Muscle layer of colon (tissue), 2 donors: ENCODE data around the gene MCU.
"Not testable (repeated sequence)": the region's sequence is repeated elsewhere in the genome, so short reads cannot be mapped to it uniquely, and the experiment has no call there.

ENCODE experiments used
- H3K27ac ChIP-seq: one replicate; pipeline ENCODE4 v1.7.0; 2013; ENCODE audit warnings: low read depth, mild to moderate bottlenecking, low read length, moderate library complexity
- H3K27me3 ChIP-seq, 2 donors: one replicate each; pipeline ENCODE4 v1.7.0; 2013; ENCODE audit warnings: low read length in 2 of 2, mild to moderate bottlenecking in 2 of 2; ENCODE audit not compliant: insufficient read depth in 2 of 2, control insufficient read depth in 1 of 2
- H3K36me3 ChIP-seq: one replicate; pipeline ENCODE4 v1.7.0; 2013; ENCODE audit warnings: mild to moderate bottlenecking, low read length; ENCODE audit not compliant: insufficient read depth
- H3K4me1 ChIP-seq: one replicate; pipeline ENCODE4 v1.7.0; 2013; ENCODE audit warnings: mild to moderate bottlenecking, low read length; ENCODE audit not compliant: insufficient read depth
- H3K4me3 ChIP-seq, 2 donors: one replicate each; pipeline ENCODE4 v1.7.0; 2013; ENCODE audit warnings: low read length in 2 of 2, low read depth in 1 of 2, mild to moderate bottlenecking in 1 of 2, moderate library complexity in 1 of 2
- H3K9ac ChIP-seq: one replicate; pipeline ENCODE4 v1.7.0; 2013; ENCODE audit warnings: low read length
- H3K9me3 ChIP-seq: one replicate; pipeline ENCODE4 v1.7.0; 2013; ENCODE audit warnings: mild to moderate bottlenecking, low read length
- donor health status: abdominal sarcoma.
- donor health status: Adenocarcinoma of cecum.

MCU gene

GRCh38 chr10:72765051-72765745 lies 73.3 kb downstream of the MCU start:
- H3K27ac ChIP-seq = no peak overlapping the region
- no peaks in the 10 kb centered on the region for H3K27me3 ChIP-seq

GRCh38 chr10:72771195-72771594 lies 79.3 kb downstream of the MCU start:
- H3K27me3 ChIP-seq, H3K9me3 ChIP-seq, H3K4me3 ChIP-seq, H3K36me3 ChIP-seq, H3K9ac ChIP-seq, H3K27ac ChIP-seq, H3K4me1 ChIP-seq: not testable (repeated sequence)

More at GRCh38 chr10:72765051-72765745, 73.3 kb downstream of the MCU start:
- H3K4me3 ChIP-seq = no peak overlapping the region
- no peak overlapping the region for H3K9ac ChIP-seq
- no peaks in the 10 kb centered on the region for H3K36me3 ChIP-seq
- no peaks in the 10 kb centered on the region for H3K4me1 ChIP-seq
- no peaks in the 10 kb centered on the region for H3K9me3 ChIP-seq

GRCh38 chr10:72772031-72772430 lies 80.1 kb downstream of the MCU start:
- Histone ChIP-seq H3K4me3 (no peak overlapping the region), H3K27me3 (no peaks in the 10 kb centered on the region), H3K9me3 (no peaks in the 10 kb centered on the region), H3K9ac (no peak overlapping the region), H3K4me1 (no peaks in the 10 kb centered on the region), H3K36me3 (no peaks in the 10 kb centered on the region), H3K27ac (no peak overlapping the region)

GRCh38 chr10:72779874-72780273 lies 87.9 kb downstream of the MCU start:
- H3K27ac ChIP-seq = no peak overlapping the region
- peaks cover 7% of the 10 kb centered on the region for H3K4me1 ChIP-seq
- H3K9ac ChIP-seq = no peak overlapping the region
- H3K9me3 ChIP-seq = no peaks in the 10 kb centered on the region
- no peaks in the 10 kb centered on the region for H3K27me3 ChIP-seq
- H3K4me3 ChIP-seq = no peak overlapping the region
- no peaks in the 10 kb centered on the region for H3K36me3 ChIP-seq

GRCh38 chr10:72782649-72783330 lies 90.8 kb downstream of the MCU start:
- Histone ChIP-seq H3K27ac (no peak overlapping the region), H3K9me3 (no peaks in the 10 kb centered on the region), H3K4me3 (no peak overlapping the region), H3K9ac (no peak overlapping the region), H3K4me1 (peaks cover 14% of the 10 kb centered on the region), H3K36me3 (no peaks in the 10 kb centered on the region), H3K27me3 (no peaks in the 10 kb centered on the region)

GRCh38 chr10:72783410-72783833 lies 91.5 kb downstream of the MCU start:
- Histone ChIP-seq H3K9me3 (no peaks in the 10 kb centered on the region), H3K4me3 (no peak overlapping the region), H3K4me1 (peaks cover 14% of the 10 kb centered on the region), H3K27ac (no peak overlapping the region), H3K36me3 (no peaks in the 10 kb centered on the region), H3K9ac (no peak overlapping the region), H3K27me3 (no peaks in the 10 kb centered on the region)

- H3K36me3 ChIP-seq = no peaks in the 10 kb centered on the region
- H3K4me3 ChIP-seq = no peak overlapping the region
- no peaks in the 10 kb centered on the region for H3K9me3 ChIP-seq
- H3K27me3 ChIP-seq = no peaks in the 10 kb centered on the region
- no peak overlapping the region for H3K27ac ChIP-seq
- H3K4me1 ChIP-seq = peaks cover 14% of the 10 kb centered on the region
- H3K9ac ChIP-seq = no peak overlapping the region
Measured at GRCh38 chr10:72784551-72785351, 92.8 kb downstream of the MCU start.

- H3K4me1 ChIP-seq = peaks cover 14% of the 10 kb centered on the region
- no peak overlapping the region for H3K4me3 ChIP-seq
- no peaks in the 10 kb centered on the region for H3K27me3 ChIP-seq
- no peak overlapping the region for H3K9ac ChIP-seq
- no peaks in the 10 kb centered on the region for H3K36me3 ChIP-seq
- no peaks in the 10 kb centered on the region for H3K9me3 ChIP-seq
- H3K27ac ChIP-seq = no peak overlapping the region
Measured at GRCh38 chr10:72785409-72785808, 93.5 kb downstream of the MCU start.

- Histone ChIP-seq H3K9ac (no peak overlapping the region), H3K36me3 (no peaks in the 10 kb centered on the region), H3K27ac (no peak overlapping the region)
Measured at GRCh38 chr10:72790216-72790990, 98.5 kb downstream of the MCU start.

GRCh38 chr10:72792288-72792687 lies 100.3 kb downstream of the MCU start:
- Histone ChIP-seq H3K27ac (no peak overlapping the region), H3K9me3 (no peaks in the 10 kb centered on the region), H3K9ac (no peak overlapping the region)

More at GRCh38 chr10:72790216-72790990, 98.5 kb downstream of the MCU start:
- Histone ChIP-seq H3K4me3 (no peak overlapping the region), H3K4me1 (peaks cover 2% of the 10 kb centered on the region), H3K9me3 (no peaks in the 10 kb centered on the region), H3K27me3 (no peaks in the 10 kb centered on the region)

GRCh38 chr10:72793752-72794151 lies 101.8 kb downstream of the MCU start:
- no peak overlapping the region for H3K27ac ChIP-seq
- no peaks in the 10 kb centered on the region for H3K27me3 ChIP-seq
- no peak overlapping the region for H3K4me3 ChIP-seq
- H3K9me3 ChIP-seq = no peaks in the 10 kb centered on the region
- no peaks in the 10 kb centered on the region for H3K4me1 ChIP-seq
- H3K9ac ChIP-seq = no peak overlapping the region
- no peaks in the 10 kb centered on the region for H3K36me3 ChIP-seq

More at GRCh38 chr10:72792288-72792687, 100.3 kb downstream of the MCU start:
- no peaks in the 10 kb centered on the region for H3K36me3 ChIP-seq
- H3K4me3 ChIP-seq = no peak overlapping the region
- H3K4me1 ChIP-seq = no peaks in the 10 kb centered on the region
- H3K27me3 ChIP-seq = no peaks in the 10 kb centered on the region
